Measurements from ENCODE around the gene AMOTL1.

DNA sequence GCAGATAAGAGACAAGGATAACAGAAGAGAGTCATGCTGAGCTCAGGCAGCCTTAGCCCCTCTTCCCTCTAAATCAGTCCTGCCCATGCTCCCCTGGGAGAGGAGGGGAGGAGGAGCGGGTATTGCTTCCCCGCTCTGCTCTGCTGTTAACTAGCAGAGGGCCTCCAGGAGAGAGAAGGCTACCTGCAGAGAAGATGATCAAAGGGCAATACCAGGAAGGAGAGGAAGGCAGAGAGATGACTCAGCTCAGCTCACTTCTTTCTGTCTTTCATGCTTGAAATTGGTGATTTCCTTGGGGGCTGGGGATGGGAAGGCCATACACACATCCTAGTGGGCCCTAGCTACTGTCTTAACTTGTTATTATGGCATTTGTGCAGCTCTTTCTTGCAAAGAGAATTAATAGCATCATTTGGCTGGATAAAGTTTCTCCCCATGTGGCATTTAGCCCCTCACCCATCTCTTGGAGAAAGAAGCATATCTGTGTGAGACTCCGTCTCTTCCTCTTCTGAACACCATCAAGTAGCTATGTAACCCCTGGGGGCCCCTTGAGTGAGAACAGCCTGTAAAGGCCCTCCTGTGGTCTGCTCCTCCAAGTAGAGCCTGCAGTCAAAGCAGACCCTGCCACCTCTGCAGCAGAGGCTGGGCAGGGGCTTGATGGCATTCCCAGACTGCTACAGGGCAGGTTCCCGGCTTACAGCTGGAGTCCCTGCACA, 33.4 kb upstream of the AMOTL1 start:
- no peak for TF ChIP-seq SP1 (IDR thresholded peaks at IDR 0.05)
- no peak for TF ChIP-seq ELF4 (IDR thresholded peaks at IDR 0.05)
- no peak for TF ChIP-seq BHLHE40 (IDR thresholded peaks at IDR 0.05; ENCODE audit: borderline replicate concordance)
- no peak for TF ChIP-seq FOXK2 (IDR thresholded peaks at IDR 0.05)
- TF ChIP-seq ARNT (IDR thresholded peaks at IDR 0.05): no peak
- TF ChIP-seq FOXA1 (IDR thresholded peaks at IDR 0.05): no peak
- no peak for TF ChIP-seq ZNF384 (IDR thresholded peaks at IDR 0.05)
- TF ChIP-seq CTBP1 (IDR thresholded peaks at IDR 0.05; ENCODE audit: borderline replicate concordance): no peak
- TF ChIP-seq, protein P1, sequence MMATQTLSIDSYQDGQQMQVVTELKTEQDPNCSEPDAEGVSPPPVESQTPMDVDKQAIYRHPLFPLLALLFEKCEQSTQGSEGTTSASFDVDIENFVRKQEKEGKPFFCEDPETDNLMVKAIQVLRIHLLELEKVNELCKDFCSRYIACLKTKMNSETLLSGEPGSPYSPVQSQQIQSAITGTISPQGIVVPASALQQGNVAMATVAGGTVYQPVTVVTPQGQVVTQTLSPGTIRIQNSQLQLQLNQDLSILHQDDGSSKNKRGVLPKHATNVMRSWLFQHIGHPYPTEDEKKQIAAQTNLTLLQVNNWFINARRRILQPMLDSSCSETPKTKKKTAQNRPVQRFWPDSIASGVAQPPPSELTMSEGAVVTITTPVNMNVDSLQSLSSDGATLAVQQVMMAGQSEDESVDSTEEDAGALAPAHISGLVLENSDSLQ (IDR thresholded peaks at IDR 0.05): no peak
- TF ChIP-seq SUZ12 (IDR thresholded peaks at IDR 0.05): no peak
- no peak for TF ChIP-seq TARDBP (IDR thresholded peaks at IDR 0.05)
- TF ChIP-seq FOXM1 (IDR thresholded peaks at IDR 0.05; ENCODE audit: borderline replicate concordance): no peak
- no peak for TF ChIP-seq HDGF (IDR thresholded peaks at IDR 0.05; ENCODE audit: borderline replicate concordance)
